PFSK-1 (cell line): ENCODE results near the gene VASH1.

Source experiments
- FOXP2 ChIP-seq: optimal IDR thresholded peaks from 2 replicates; pipeline ENCODE3; 2011; ENCODE audit warnings: borderline replicate concordance, control low read depth, inconsistent platforms; ENCODE audit not compliant: insufficient read depth; ENCODE audit errors: extremely low read length, extremely low read depth
- POLR2AphosphoS5 ChIP-seq: IDR thresholded peaks from 2 replicates; pipeline ENCODE4 v1.6.1; 2012; ENCODE audit warnings: low read depth, mild to moderate bottlenecking, control low read depth, low read length, moderate library complexity
- SIN3A ChIP-seq: IDR thresholded peaks from 2 replicates; pipeline ENCODE4 v1.6.1; 2012; ENCODE audit warnings: mild to moderate bottlenecking, low read length, moderate library complexity, borderline replicate concordance; ENCODE audit not compliant: insufficient read depth
- TAF1 ChIP-seq: IDR thresholded peaks from 2 replicates; pipeline ENCODE4 v1.6.1; 2012; ENCODE audit warnings: low read length, control low read depth, borderline replicate concordance; ENCODE audit not compliant: insufficient read depth
- TF ChIP-seq, protein P1 (sequence below), 2 experiments: IDR thresholded peaks; 2 replicates each; pipeline versions ENCODE4 v1.6.1 to v1.8.0; 2011 to 2012; ENCODE audit warnings: low read depth in 2 of 2, low read length in 2 of 2, control low read depth in 1 of 2, inconsistent platforms in 1 of 2, mild to moderate bottlenecking in 1 of 2, moderate library complexity in 1 of 2; ENCODE audit not compliant: insufficient read depth in 1 of 2

The VASH1 gene

DNA sequence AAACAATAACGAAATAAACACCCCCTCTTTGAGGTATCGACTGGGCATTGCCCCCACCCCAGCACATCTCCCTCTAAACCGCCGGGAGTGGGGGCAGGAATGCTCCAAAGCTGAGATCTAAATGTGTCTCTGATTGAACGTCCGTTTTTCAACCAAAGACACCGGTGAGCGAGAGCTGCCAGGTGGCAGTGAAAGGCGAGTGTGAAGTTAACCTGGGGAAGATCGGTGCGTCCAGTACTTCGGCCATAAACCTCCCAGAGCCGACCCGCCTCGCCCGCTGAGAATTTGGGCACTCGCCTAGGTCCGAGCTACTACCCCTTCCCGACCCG lies 50.8 kb downstream of the VASH1 start:
- no peak for TF ChIP-seq POLR2AphosphoS5
- no peak for TF ChIP-seq FOXP2
- TF ChIP-seq, protein P1, sequence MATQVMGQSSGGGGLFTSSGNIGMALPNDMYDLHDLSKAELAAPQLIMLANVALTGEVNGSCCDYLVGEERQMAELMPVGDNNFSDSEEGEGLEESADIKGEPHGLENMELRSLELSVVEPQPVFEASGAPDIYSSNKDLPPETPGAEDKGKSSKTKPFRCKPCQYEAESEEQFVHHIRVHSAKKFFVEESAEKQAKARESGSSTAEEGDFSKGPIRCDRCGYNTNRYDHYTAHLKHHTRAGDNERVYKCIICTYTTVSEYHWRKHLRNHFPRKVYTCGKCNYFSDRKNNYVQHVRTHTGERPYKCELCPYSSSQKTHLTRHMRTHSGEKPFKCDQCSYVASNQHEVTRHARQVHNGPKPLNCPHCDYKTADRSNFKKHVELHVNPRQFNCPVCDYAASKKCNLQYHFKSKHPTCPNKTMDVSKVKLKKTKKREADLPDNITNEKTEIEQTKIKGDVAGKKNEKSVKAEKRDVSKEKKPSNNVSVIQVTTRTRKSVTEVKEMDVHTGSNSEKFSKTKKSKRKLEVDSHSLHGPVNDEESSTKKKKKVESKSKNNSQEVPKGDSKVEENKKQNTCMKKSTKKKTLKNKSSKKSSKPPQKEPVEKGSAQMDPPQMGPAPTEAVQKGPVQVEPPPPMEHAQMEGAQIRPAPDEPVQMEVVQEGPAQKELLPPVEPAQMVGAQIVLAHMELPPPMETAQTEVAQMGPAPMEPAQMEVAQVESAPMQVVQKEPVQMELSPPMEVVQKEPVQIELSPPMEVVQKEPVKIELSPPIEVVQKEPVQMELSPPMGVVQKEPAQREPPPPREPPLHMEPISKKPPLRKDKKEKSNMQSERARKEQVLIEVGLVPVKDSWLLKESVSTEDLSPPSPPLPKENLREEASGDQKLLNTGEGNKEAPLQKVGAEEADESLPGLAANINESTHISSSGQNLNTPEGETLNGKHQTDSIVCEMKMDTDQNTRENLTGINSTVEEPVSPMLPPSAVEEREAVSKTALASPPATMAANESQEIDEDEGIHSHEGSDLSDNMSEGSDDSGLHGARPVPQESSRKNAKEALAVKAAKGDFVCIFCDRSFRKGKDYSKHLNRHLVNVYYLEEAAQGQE (IDR thresholded peaks at IDR 0.05; ENCODE audit: insufficient read depth in 1 of 2, low read depth in 2 of 2, low read length in 2 of 2), result no peak
- TF ChIP-seq TAF1, result no peak
- no peak for TF ChIP-seq SIN3A

DNA sequence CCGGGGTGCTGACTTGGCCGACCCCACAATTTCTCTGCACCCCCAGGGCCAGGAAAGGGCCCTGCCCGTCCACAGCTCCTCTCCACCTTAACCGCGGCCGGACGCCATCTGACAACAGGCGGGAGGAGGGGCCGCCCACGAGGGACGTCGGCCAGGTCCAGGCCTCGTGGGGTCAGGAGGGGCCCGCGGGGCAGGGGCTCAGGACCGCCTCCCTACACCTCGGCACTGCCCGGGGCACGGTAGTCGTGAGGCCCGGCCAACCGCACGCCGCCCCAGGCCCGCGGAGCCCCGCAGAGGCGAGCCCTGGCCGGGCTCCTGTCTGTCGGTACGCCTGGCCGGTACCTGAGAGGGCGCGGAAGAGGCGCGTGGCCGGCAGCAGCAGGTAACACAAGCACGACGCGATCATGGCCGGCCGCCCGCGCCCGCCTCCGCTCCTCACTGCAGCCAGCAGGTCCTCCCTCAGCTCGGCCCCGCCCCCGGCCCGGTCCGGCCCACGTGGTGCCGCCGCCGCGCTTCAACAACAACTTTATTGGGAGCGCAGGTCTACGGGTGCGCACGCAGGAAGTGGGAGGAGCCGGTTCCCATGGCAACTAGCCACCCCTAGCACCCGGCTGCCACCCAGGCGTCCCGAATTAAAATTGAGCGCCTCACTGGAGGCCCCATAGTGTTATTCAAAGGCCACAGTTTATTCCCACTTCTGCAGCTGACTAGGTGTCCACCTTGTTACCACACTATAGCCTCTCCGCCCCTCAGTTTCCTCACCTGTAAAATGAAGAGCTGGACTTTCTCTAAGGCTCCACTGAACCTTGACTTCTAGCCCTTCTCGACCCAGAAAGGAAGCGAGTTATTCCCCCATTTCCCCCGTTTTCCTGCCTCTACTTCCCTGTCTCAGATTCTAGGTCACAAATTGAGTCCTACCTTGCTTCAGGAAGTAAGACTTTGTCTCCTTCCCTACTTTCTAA lies 51.4 kb downstream of the VASH1 start, which contains the start of gene ANGEL1:
Gene ANGEL1 (minus strand): TSS at position 461 of the 962 bp plus-strand sequence. CDS start 55 bp downstream, at position 406.
- TF ChIP-seq POLR2AphosphoS5, result peak; percentile 48
- peak; percentile 79; the same call in 1 of the 2 replicates for TF ChIP-seq SIN3A
- TF ChIP-seq TAF1, result no peak
- peak; percentile 92 for TF ChIP-seq FOXP2
- TF ChIP-seq, protein P1 (IDR thresholded peaks at IDR 0.05; ENCODE audit: insufficient read depth in 1 of 2, low read depth in 2 of 2, low read length in 2 of 2), result no peak

DNA sequence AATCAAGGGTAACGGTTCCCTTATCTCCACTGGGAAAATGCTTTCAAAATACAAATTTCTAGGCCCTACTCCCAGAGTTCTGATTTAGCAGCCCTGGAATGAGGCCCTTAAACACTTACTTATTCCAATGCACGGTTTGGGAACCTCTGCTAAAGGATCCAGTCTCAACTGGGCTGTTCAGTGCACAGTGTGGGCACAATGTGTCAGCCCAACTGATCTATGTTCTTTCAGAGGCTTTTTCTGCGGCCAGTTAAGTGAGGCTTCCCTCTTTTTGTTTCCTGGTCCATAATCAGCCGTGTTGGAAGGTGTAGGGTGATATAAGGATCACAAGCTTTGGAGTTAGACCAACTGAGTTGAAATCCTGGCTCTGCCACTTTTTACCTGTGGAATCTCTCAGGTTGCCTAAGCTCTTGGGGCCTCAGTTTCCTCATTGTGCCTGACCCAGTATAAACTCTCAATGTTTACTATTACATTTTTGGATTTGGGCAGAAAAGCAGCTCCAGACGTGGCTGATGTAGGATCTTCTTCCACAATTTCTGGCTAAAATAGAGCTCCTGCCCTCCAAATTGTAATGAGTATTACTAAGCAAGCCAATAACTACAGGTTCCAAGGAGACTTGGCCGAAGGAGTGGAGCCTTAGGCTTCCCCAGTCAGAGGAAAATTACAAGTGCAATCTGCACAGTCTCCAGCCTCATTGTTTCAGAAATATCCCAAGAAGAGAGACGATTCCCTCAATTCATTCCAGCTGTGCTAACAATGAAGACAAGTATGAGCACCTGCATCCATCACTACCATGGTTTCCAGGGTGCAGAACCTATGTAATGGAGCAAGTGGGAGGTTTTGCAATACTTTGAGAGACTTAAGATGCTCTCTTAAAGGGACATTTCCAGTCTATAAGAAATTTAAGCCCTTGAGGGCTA lies 53.7 kb downstream of the VASH1 start:
- no peak for TF ChIP-seq FOXP2
- TF ChIP-seq TAF1, result no peak
- no peak for TF ChIP-seq POLR2AphosphoS5
- TF ChIP-seq SIN3A, result no peak
- TF ChIP-seq, protein P1 (IDR thresholded peaks at IDR 0.05; ENCODE audit: insufficient read depth in 1 of 2, low read depth in 2 of 2, low read length in 2 of 2), result no peak

DNA sequence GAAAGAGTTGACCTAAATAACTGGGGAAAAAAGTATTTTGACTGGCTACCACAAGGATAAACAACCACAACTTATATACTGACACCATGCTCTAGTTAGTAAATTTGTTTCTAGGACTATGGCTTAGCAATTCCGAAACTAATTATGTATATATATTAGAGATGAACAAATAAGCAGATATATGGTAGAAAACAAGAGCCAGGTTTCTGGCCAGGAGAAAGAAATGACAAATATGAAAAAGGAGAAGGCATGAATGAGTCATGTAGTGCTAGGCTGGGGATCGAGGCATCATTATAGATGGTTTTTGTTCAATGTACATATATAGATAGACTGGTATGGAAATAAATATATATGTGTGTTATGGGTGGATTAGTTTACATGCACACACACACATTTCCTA lies 59.4 kb downstream of the VASH1 start:
- TF ChIP-seq, protein P1 (IDR thresholded peaks at IDR 0.05; ENCODE audit: insufficient read depth in 1 of 2, low read depth in 2 of 2, low read length in 2 of 2), result no peak
- TF ChIP-seq POLR2AphosphoS5, result no peak
- TF ChIP-seq FOXP2, result no peak
- TF ChIP-seq TAF1, result no peak
- TF ChIP-seq SIN3A, result no peak
